Measurements from ENCODE around the gene TUBGCP3.

TUBGCP3 gene

GRCh38 chr13:112473818-112474217 lies 114.1 kb downstream of the TUBGCP3 start:
- DNase-seq = no peak

- no peak for DNase-seq
Measured at GRCh38 chr13:112469071-112469745, 118.7 kb downstream of the TUBGCP3 start.

- no peak for DNase-seq
Measured at GRCh38 chr13:112468069-112468468, 119.9 kb downstream of the TUBGCP3 start.

- DNase-seq = no peak
Measured at GRCh38 chr13:112467236-112467635, 120.7 kb downstream of the TUBGCP3 start.

- no peak for DNase-seq
Measured at GRCh38 chr13:112466132-112467058, 121.6 kb downstream of the TUBGCP3 start.

GRCh38 chr13:112465251-112466131 lies 122.5 kb downstream of the TUBGCP3 start:
- DNase-seq = no peak

GRCh38 chr13:112464720-112465119 lies 123.2 kb downstream of the TUBGCP3 start:
- DNase-seq = no peak

GRCh38 chr13:112462408-112462807 lies 125.5 kb downstream of the TUBGCP3 start:
- no peak for DNase-seq

- no peak for DNase-seq
Measured at GRCh38 chr13:112457485-112457884, 130.5 kb downstream of the TUBGCP3 start.

GRCh38 chr13:112457081-112457480 lies 130.9 kb downstream of the TUBGCP3 start:
- DNase-seq = no peak

GRCh38 chr13:112456138-112457056 lies 131.6 kb downstream of the TUBGCP3 start:
- DNase-seq = no peak

GRCh38 chr13:112455476-112456059 lies 132.4 kb downstream of the TUBGCP3 start:
- DNase-seq = no peak

GRCh38 chr13:112454648-112455334 lies 133.2 kb downstream of the TUBGCP3 start:
- no peak for DNase-seq

GRCh38 chr13:112453874-112454647 lies 133.9 kb downstream of the TUBGCP3 start:
- no peak for DNase-seq

- no peak for DNase-seq
Measured at GRCh38 chr13:112453207-112453829, 134.6 kb downstream of the TUBGCP3 start.

GRCh38 chr13:112452380-112453206 lies 135.4 kb downstream of the TUBGCP3 start:
- no peak for DNase-seq

GRCh38 chr13:112451512-112452379 lies 136.2 kb downstream of the TUBGCP3 start:
- DNase-seq = no peak

GRCh38 chr13:112450904-112451240 lies 137.1 kb downstream of the TUBGCP3 start:
- no peak for DNase-seq
